Left ventricle myocardium inferior (tissue), 1 donor: ENCODE results near the gene CFTR. TPM values are rescaled to one million over a fixed set of nuclear protein-coding genes. Genes with fewer than 3 reads are reported as not detected.

Source experiments
- DNase-seq: peaks from one replicate; pipeline ENCODE4 v3.0.0-alpha.2; 2020
- H3K27ac ChIP-seq: fragments of 200-600 bp; replicated peaks from 2 replicates; pipeline ENCODE4 v1.8.0; 2021
- H3K27me3 ChIP-seq: fragments of 200-600 bp; 2 replicates; pipeline ENCODE4 v1.8.0; 2021; ENCODE audit warnings: low read depth
- H3K36me3 ChIP-seq: fragments of 200-600 bp; 2 replicates; pipeline ENCODE4 v1.8.0; 2021
- H3K4me1 ChIP-seq: fragments of 200-600 bp; 2 replicates; pipeline ENCODE4 v1.8.0; 2021
- H3K4me3 ChIP-seq: fragments of 200-600 bp; 2 replicates; pipeline ENCODE4 v1.8.0; 2021; ENCODE audit warnings: mild to moderate bottlenecking, moderate library complexity
- H3K9me3 ChIP-seq: fragments of 200-600 bp; replicated peaks from 2 replicates; pipeline ENCODE4 v1.8.0; 2021
- CTCF ChIP-seq: fragments of 200-600 bp; IDR thresholded peaks from 2 replicates; pipeline ENCODE4 v1.8.0; 2021; ENCODE audit warnings: antibody characterized with exemption, mild to moderate bottlenecking, borderline replicate concordance
- intact Hi-C: fragments of 100-400 bp; cut with micrococcal nuclease; formaldehyde crosslinking; loops from one replicate; pipeline ENCODE4 v1.11.0; 2022
- total RNA-seq: library from RNA; stranded (reverse); fragmentation: NEBNext Ultra II Directional; extraction: Animal tissue kit (Norgen Biotek cat#: 25700); gene quantifications from one replicate; pipeline ENCODE4 v1.2.1, GENCODE V29; 2021
- donor health status: DM: no; HTN: yes; CAD: no; lungs with severe emphysema.

The CFTR gene
- total RNA-seq, 1 donor from 2014 or later = 0.11 TPM

- no peak overlapping the region for H3K4me3 ChIP-seq
- TF ChIP-seq CTCF = no peak
- no peaks in the 10 kb centered on the region for H3K36me3 ChIP-seq
- peaks cover 10% of the 10 kb centered on the region for H3K27me3 ChIP-seq
- no peak overlapping the region for H3K27ac ChIP-seq
- H3K9me3 ChIP-seq = no peaks in the 10 kb centered on the region
- intact Hi-C loops = no loop called here
- DNase-seq = peak; percentile 18
- no peaks in the 10 kb centered on the region for H3K4me1 ChIP-seq
Observed at GRCh38 chr7:117673367-117673766, 193.5 kb downstream of the CFTR start.

GRCh38 chr7:117673839-117674238 lies 194.0 kb downstream of the CFTR start:
- Histone ChIP-seq H3K4me3 (no peak overlapping the region), H3K27me3 (peaks cover 10% of the 10 kb centered on the region), H3K27ac (no peak overlapping the region), H3K36me3 (no peaks in the 10 kb centered on the region), H3K4me1 (no peaks in the 10 kb centered on the region), H3K9me3 (no peaks in the 10 kb centered on the region)
- no peak for DNase-seq
- intact Hi-C loops = no loop called here
- peak; percentile 41 for TF ChIP-seq CTCF

- DNase-seq = no peak
- no peaks in the 10 kb centered on the region for H3K4me1 ChIP-seq
- H3K36me3 ChIP-seq = no peaks in the 10 kb centered on the region
- H3K9me3 ChIP-seq = no peaks in the 10 kb centered on the region
- H3K4me3 ChIP-seq = no peak overlapping the region
- H3K27me3 ChIP-seq = peaks cover 10% of the 10 kb centered on the region
- no peak for TF ChIP-seq CTCF
- intact Hi-C loops = no loop called here
- no peak overlapping the region for H3K27ac ChIP-seq
Observed at GRCh38 chr7:117674617-117675016, 194.8 kb downstream of the CFTR start.

- no peaks in the 10 kb centered on the region for H3K9me3 ChIP-seq
- H3K27ac ChIP-seq = no peak overlapping the region
- intact Hi-C loops = no loop called here
- peaks cover 22% of the 10 kb centered on the region for H3K27me3 ChIP-seq
- H3K4me3 ChIP-seq = no peak overlapping the region
- H3K4me1 ChIP-seq = no peaks in the 10 kb centered on the region
- H3K36me3 ChIP-seq = no peaks in the 10 kb centered on the region
- TF ChIP-seq CTCF = no peak
- no peak for DNase-seq
Observed at GRCh38 chr7:117675497-117676435, 195.9 kb downstream of the CFTR start.

- Histone ChIP-seq H3K36me3 (no peaks in the 10 kb centered on the region), H3K4me3 (no peak overlapping the region), H3K27me3 (peaks cover 28% of the 10 kb centered on the region), H3K4me1 (no peaks in the 10 kb centered on the region), H3K27ac (no peak overlapping the region), H3K9me3 (no peaks in the 10 kb centered on the region)
- intact Hi-C loops = no loop called here
- TF ChIP-seq CTCF = no peak
- no peak for DNase-seq
Observed at GRCh38 chr7:117679120-117679519, 199.3 kb downstream of the CFTR start.
